Neural progenitor cell (in vitro differentiated cells): ENCODE measurements around the gene AKT1. TPM values are rescaled to one million over a fixed set of nuclear protein-coding genes. Genes with fewer than 3 reads are reported as not detected.

Experiments
- DNase-seq: peaks from one replicate; pipeline ENCODE4 v3.0.0-alpha.2; 2016; ENCODE audit warnings: low spot score
- H2AFZ ChIP-seq: fragments of 200-600 bp; sonication (generic); replicated peaks from 2 replicates; pipeline ENCODE4 v1.6.1; 2016; ENCODE audit warnings: antibody characterized with exemption
- H3F3A ChIP-seq: fragments of 200-600 bp; sonication (generic); 2 replicates; pipeline ENCODE4 v1.6.1; 2016; ENCODE audit warnings: antibody characterized with exemption, low read depth
- H3K27ac ChIP-seq: fragments of 200-600 bp; sonication (generic); 2 replicates; pipeline ENCODE4 v1.5.1; 2016; ENCODE audit warnings: mild to moderate bottlenecking
- H3K27me3 ChIP-seq: fragments of 200-600 bp; sonication (generic); 2 replicates; pipeline ENCODE4 v1.6.1; 2016; ENCODE audit warnings: mild to moderate bottlenecking, moderate library complexity
- H3K36me3 ChIP-seq: fragments of 200-600 bp; sonication (generic); 2 replicates; pipeline ENCODE4 v1.5.1; 2016
- H3K4me1 ChIP-seq: fragments of 200-600 bp; sonication (generic); 2 replicates; pipeline ENCODE4 v1.6.1; 2016; ENCODE audit warnings: mixed run types
- H3K4me2 ChIP-seq: fragments of 200-600 bp; sonication (generic); 2 replicates; pipeline ENCODE4 v1.6.1; 2016
- H3K4me3 ChIP-seq: fragments of 200-600 bp; sonication (generic); 2 replicates; pipeline ENCODE4 v1.5.1; 2016
- H3K79me2 ChIP-seq: fragments of 200-600 bp; sonication (generic); 2 replicates; pipeline ENCODE4 v1.6.1; 2016; ENCODE audit warnings: low read depth
- H3K9ac ChIP-seq: fragments of 200-600 bp; sonication (generic); 2 replicates; pipeline ENCODE4 v1.6.1; 2016
- H3K9me3 ChIP-seq: fragments of 200-600 bp; sonication (generic); 2 replicates; pipeline ENCODE4 v1.5.1; 2016; ENCODE audit warnings: low read depth
- H4K20me1 ChIP-seq: fragments of 200-600 bp; sonication (generic); 2 replicates; pipeline ENCODE4 v1.6.1; 2016; ENCODE audit warnings: low read depth
- H3K27ac Mint-ChIP-seq: 3 replicates; pipeline ENCODE4 v1.8.0; 2021; ENCODE audit warnings: mixed read lengths
- H3K27me3 Mint-ChIP-seq: 2 replicates; pipeline ENCODE4 v1.8.0; 2022; ENCODE audit warnings: low read depth, mild to moderate bottlenecking, inconsistent platforms, moderate library complexity, mixed read lengths; ENCODE audit not compliant: insufficient read depth
- H3K36me3 Mint-ChIP-seq: 3 replicates; pipeline ENCODE4 v1.8.0; 2021; ENCODE audit warnings: mixed read lengths
- H3K4me1 Mint-ChIP-seq: 3 replicates; pipeline ENCODE4 v1.8.0; 2021; ENCODE audit warnings: mixed read lengths
- H3K4me3 Mint-ChIP-seq: 3 replicates; pipeline ENCODE4 v1.8.0; 2021; ENCODE audit warnings: mild to moderate bottlenecking, moderate library complexity, mixed read lengths
- H3K9me3 Mint-ChIP-seq: 3 replicates; pipeline ENCODE4 v1.8.0; 2020; ENCODE audit warnings: mixed read lengths
- CTCF ChIP-seq: fragments of 200-600 bp; sonication (generic); IDR thresholded peaks from 2 replicates; pipeline ENCODE4 v1.5.1; 2017; ENCODE audit warnings: antibody characterized with exemption, mild to moderate bottlenecking
- EZH2 ChIP-seq: fragments of 200-600 bp; sonication (generic); IDR thresholded peaks from 2 replicates; pipeline ENCODE4 v1.6.1; 2017; ENCODE audit warnings: antibody characterized with exemption, mild to moderate bottlenecking, moderate library complexity
- EZH2phosphoT487 ChIP-seq: fragments of 200-600 bp; sonication (generic); IDR thresholded peaks from 2 replicates; pipeline ENCODE4 v1.6.1; 2017; ENCODE audit warnings: antibody characterized with exemption
- total RNA-seq: library from RNA; depleted of rRNA; stranded (reverse); fragments of >200 nt; gene quantifications from 2 replicates; pipeline ENCODE4 v1.2.3, GENCODE V29; 2015; ENCODE audit warnings: low replicate concordance

AKT1 gene
- total RNA-seq, 1 donor from 2014 or later = 67.2 TPM

- H3K9me3 Mint-ChIP-seq = no peaks in the 10 kb centered on the region
- H3K4me1 ChIP-seq = no peaks in the 10 kb centered on the region
- TF ChIP-seq CTCF (no peak), EZH2phosphoT487 (no peak)
- no peak overlapping the region for H3K9ac ChIP-seq
- peaks cover 31% of the 10 kb centered on the region for H4K20me1 ChIP-seq
- H3K9me3 ChIP-seq = no peaks in the 10 kb centered on the region
- no peaks in the 10 kb centered on the region for H3K36me3 ChIP-seq
- H3K4me1 Mint-ChIP-seq = peaks cover 11% of the 10 kb centered on the region
- H3K27me3 ChIP-seq = no peaks in the 10 kb centered on the region
- no peaks in the 10 kb centered on the region for H3F3A ChIP-seq
- peaks cover 7% of the 10 kb centered on the region for H3K36me3 Mint-ChIP-seq
- no peaks in the 10 kb centered on the region for H3K79me2 ChIP-seq
- H2AFZ ChIP-seq = no peak overlapping the region
- H3K27me3 Mint-ChIP-seq = no peaks in the 10 kb centered on the region
- no peak overlapping the region for H3K4me3 ChIP-seq
- H3K4me2 ChIP-seq = no peak overlapping the region
- DNase-seq = no peak
- H3K27ac Mint-ChIP-seq = no peak overlapping the region
- H3K4me3 Mint-ChIP-seq = no peak overlapping the region
- no peak overlapping the region for H3K27ac ChIP-seq
Observed at GRCh38 chr14:104781271-104782077, 14.1 kb downstream of the AKT1 start.

- no peaks in the 10 kb centered on the region for H3F3A ChIP-seq
- no peak overlapping the region for H3K4me2 ChIP-seq
- H4K20me1 ChIP-seq = peaks cover 25% of the 10 kb centered on the region
- H3K36me3 Mint-ChIP-seq = peaks cover 7% of the 10 kb centered on the region
- H3K4me3 Mint-ChIP-seq = no peak overlapping the region
- no peak overlapping the region for H3K27ac ChIP-seq
- H3K4me3 ChIP-seq = no peak overlapping the region
- peaks cover 11% of the 10 kb centered on the region for H3K4me1 Mint-ChIP-seq
- H3K36me3 ChIP-seq = no peaks in the 10 kb centered on the region
- no peak overlapping the region for H3K27ac Mint-ChIP-seq
- H3K4me1 ChIP-seq = no peaks in the 10 kb centered on the region
- peaks cover 2% of the 10 kb centered on the region for H3K27me3 Mint-ChIP-seq
- no peaks in the 10 kb centered on the region for H3K79me2 ChIP-seq
- no peak for TF ChIP-seq EZH2
- no peak for TF ChIP-seq EZH2phosphoT487
- TF ChIP-seq CTCF = no peak
- no peak for DNase-seq
- H2AFZ ChIP-seq = no peak overlapping the region
- H3K9me3 ChIP-seq = no peaks in the 10 kb centered on the region
- no peaks in the 10 kb centered on the region for H3K9me3 Mint-ChIP-seq
- H3K27me3 ChIP-seq = no peaks in the 10 kb centered on the region
- H3K9ac ChIP-seq = no peak overlapping the region
Observed at GRCh38 chr14:104780513-104781030, 15.0 kb downstream of the AKT1 start.

GRCh38 chr14:104779776-104780512, 15.6 kb downstream of the AKT1 start:
- Histone ChIP-seq H3K79me2 (no peaks in the 10 kb centered on the region), H2AFZ (no peak overlapping the region), H3K4me1 (no peaks in the 10 kb centered on the region), H3F3A (no peaks in the 10 kb centered on the region), H3K4me3 (no peak overlapping the region), H3K27ac (no peak overlapping the region), H4K20me1 (peaks cover 19% of the 10 kb centered on the region), H3K4me2 (no peak overlapping the region), H3K36me3 (no peaks in the 10 kb centered on the region), H3K9ac (no peak overlapping the region), H3K27me3 (no peaks in the 10 kb centered on the region), H3K9me3 (no peaks in the 10 kb centered on the region)
- Mint-ChIP-seq H3K9me3 (no peaks in the 10 kb centered on the region), H3K4me1 (peaks cover 11% of the 10 kb centered on the region), H3K4me3 (no peak overlapping the region), H3K27me3 (peaks cover 4% of the 10 kb centered on the region), H3K36me3 (peaks cover 7% of the 10 kb centered on the region), H3K27ac (no peak overlapping the region)
- TF ChIP-seq EZH2phosphoT487 (no peak), CTCF (no peak), EZH2 (no peak)
- no peak for DNase-seq
